LNCaP clone FGC (cell line): ENCODE results near the gene PARD6G.
"Not testable (repeated sequence)": the region's sequence is repeated elsewhere in the genome, so short reads cannot be mapped to it uniquely, and the experiment has no call there.

Experiments
- DNase-seq: peaks from one replicate; pipeline ENCODE4 v3.0.0-alpha.2; 2011; ENCODE audit warnings: low read depth
- H3K4me3 ChIP-seq: 2 replicates; pipeline ENCODE4 v1.5.1; 2011; ENCODE audit warnings: mild to moderate bottlenecking, low read depth, low read length, control low read depth
- CTCF ChIP-seq: IDR thresholded peaks from 2 replicates; pipeline ENCODE4 v1.5.1; 2012; ENCODE audit warnings: mild to moderate bottlenecking; ENCODE audit not compliant: control insufficient read depth, insufficient read depth; ENCODE audit errors: extremely low read depth

The PARD6G gene

GRCh38 chr18:80227472-80227871, 19.8 kb downstream of the PARD6G start:
- TF ChIP-seq CTCF: no peak
- DNase-seq: no peak
- H3K4me3 ChIP-seq: no peak overlapping the region

GRCh38 chr18:80225685-80226084, 21.6 kb downstream of the PARD6G start:
- no peak overlapping the region for H3K4me3 ChIP-seq
- no peak for DNase-seq
- no peak for TF ChIP-seq CTCF

GRCh38 chr18:80223581-80224148, 23.6 kb downstream of the PARD6G start:
- no peak overlapping the region for H3K4me3 ChIP-seq
- no peak for TF ChIP-seq CTCF
- no peak for DNase-seq

- H3K4me3 ChIP-seq, DNase-seq: not testable (repeated sequence)
Observed at GRCh38 chr18:80219488-80219887, 27.8 kb downstream of the PARD6G start.

- H3K4me3 ChIP-seq: no peak overlapping the region
- TF ChIP-seq CTCF: no peak
- no peak for DNase-seq
Observed at GRCh38 chr18:80218341-80219227, 28.7 kb downstream of the PARD6G start.

GRCh38 chr18:80213182-80213581, 34.1 kb downstream of the PARD6G start:
- DNase-seq: no peak
- H3K4me3 ChIP-seq: no peak overlapping the region

More at GRCh38 chr18:80213182-80213581, 34.1 kb downstream of the PARD6G start:
- TF ChIP-seq CTCF: no peak
